ENCODE data around the gene MAJIN. TPM values are rescaled to one million over a fixed set of nuclear protein-coding genes. Genes with fewer than 3 reads are reported as not detected.
"Not testable (repeated sequence)": the region's sequence is repeated elsewhere in the genome, so short reads cannot be mapped to it uniquely, and the experiment has no call there.

Gene MAJIN
- total RNA-seq = 0.68 TPM in 1 of 2 replicates, not detected in the other

- DNase-seq (ENCODE audit: extremely low read depth, low read depth, low spot score) = no peak
Observed at GRCh38 chr11:64971421-64972233, at the start of gene MAJIN. Gene MAJIN, minus strand, starts transcription at chr11:64972108. Its CDS starts 12,703 bp downstream, at chr11:64959405.

GRCh38 chr11:65021509-65021908 lies 49.6 kb upstream of the MAJIN start:
- no peak for DNase-seq (ENCODE audit: extremely low read depth, low read depth, low spot score)

- DNase-seq (ENCODE audit: extremely low read depth, low read depth, low spot score) = no peak
Observed at GRCh38 chr11:65021003-65021402, 49.1 kb upstream of the MAJIN start.

GRCh38 chr11:65019824-65020223 lies 47.9 kb upstream of the MAJIN start:
- no peak for DNase-seq (ENCODE audit: extremely low read depth, low read depth, low spot score)

GRCh38 chr11:65017937-65018336 lies 46.0 kb upstream of the MAJIN start:
- DNase-seq (ENCODE audit: extremely low read depth, low read depth, low spot score) = no peak

GRCh38 chr11:65016705-65017104 lies 44.8 kb upstream of the MAJIN start:
- no peak for DNase-seq (ENCODE audit: extremely low read depth, low read depth, low spot score)

GRCh38 chr11:65014726-65015227 lies 42.9 kb upstream of the MAJIN start:
- no peak for DNase-seq (ENCODE audit: extremely low read depth, low read depth, low spot score)

- peak; percentile 29 for DNase-seq (ENCODE audit: extremely low read depth, low read depth, low spot score)
Observed at GRCh38 chr11:65013888-65014725, 42.2 kb upstream of the MAJIN start, which contains the start of gene ARL2. Gene ARL2, plus strand, starts transcription at chr11:65014160. Its CDS starts 48 bp downstream, at chr11:65014208.

GRCh38 chr11:65013130-65013887 lies 41.4 kb upstream of the MAJIN start:
- peak; percentile 44 for DNase-seq (ENCODE audit: extremely low read depth, low read depth, low spot score)

- DNase-seq (ENCODE audit: extremely low read depth, low read depth, low spot score) = no peak
Observed at GRCh38 chr11:65008873-65009272, 37.0 kb upstream of the MAJIN start.

- no peak for DNase-seq (ENCODE audit: extremely low read depth, low read depth, low spot score)
Observed at GRCh38 chr11:65008016-65008415, 36.1 kb upstream of the MAJIN start.

GRCh38 chr11:65003968-65004367 lies 32.1 kb upstream of the MAJIN start:
- DNase-seq (ENCODE audit: extremely low read depth, low read depth, low spot score) = not testable (repeated sequence)

- DNase-seq (ENCODE audit: extremely low read depth, low read depth, low spot score) = no peak
Observed at GRCh38 chr11:65003282-65003681, 31.4 kb upstream of the MAJIN start.

GRCh38 chr11:65002706-65003105 lies 30.8 kb upstream of the MAJIN start:
- no peak for DNase-seq (ENCODE audit: extremely low read depth, low read depth, low spot score)

GRCh38 chr11:64999478-64999877 lies 27.6 kb upstream of the MAJIN start:
- no peak for DNase-seq (ENCODE audit: extremely low read depth, low read depth, low spot score)

- no peak for DNase-seq (ENCODE audit: extremely low read depth, low read depth, low spot score)
Observed at GRCh38 chr11:64998690-64999431, 27.0 kb upstream of the MAJIN start.

GRCh38 chr11:64998141-64998540 lies 26.2 kb upstream of the MAJIN start:
- no peak for DNase-seq (ENCODE audit: extremely low read depth, low read depth, low spot score)

GRCh38 chr11:64996710-64997380 lies 24.9 kb upstream of the MAJIN start, which contains the start of gene BATF2:
Gene BATF2, minus strand, starts transcription at chr11:64996971. Its CDS starts 57 bp downstream, at chr11:64996914.
- no peak for DNase-seq (ENCODE audit: extremely low read depth, low read depth, low spot score)

GRCh38 chr11:64996327-64996709 lies 24.4 kb upstream of the MAJIN start:
- no peak for DNase-seq (ENCODE audit: extremely low read depth, low read depth, low spot score)

Data from glomerular endothelial cell (primary cell).